GM23338 (cell line): ENCODE data around the gene SHF. TPM values are rescaled to one million over a fixed set of nuclear protein-coding genes. Genes with fewer than 3 reads are reported as not detected.

Source experiments
- ATAC-seq: fragments of 200-7000 bp; cut with Tn5 transposase; 3 replicates; pipeline ENCODE4 v1.9.1; 2020
- DNase-seq: peaks from one replicate; pipeline ENCODE4 v3.0.0-alpha.2; 2015; ENCODE audit warnings: low spot score
- H2AFZ ChIP-seq: fragments of 200-600 bp; sonication (generic); 2 replicates; pipeline ENCODE4 v1.8.0; 2016; ENCODE audit warnings: antibody characterized with exemption, mild to moderate bottlenecking, moderate library complexity
- H3F3A ChIP-seq: fragments of 200-600 bp; sonication (generic); replicated peaks from 2 replicates; pipeline ENCODE4 v1.8.0; 2017; ENCODE audit warnings: antibody characterized with exemption, mixed run types, low read depth
- H3K27ac ChIP-seq: fragments of 200-600 bp; sonication (generic); 2 replicates; pipeline ENCODE4 v1.6.1; 2016; ENCODE audit warnings: low read depth
- H3K27me3 ChIP-seq: fragments of 200-600 bp; sonication (generic); 2 replicates; pipeline ENCODE4 v1.8.0; 2016; ENCODE audit warnings: mild to moderate bottlenecking, mixed run types, moderate library complexity; ENCODE audit not compliant: insufficient read depth
- H3K36me3 ChIP-seq: fragments of 200-600 bp; sonication (generic); 2 replicates; pipeline ENCODE4 v1.8.0; 2016; ENCODE audit warnings: mild to moderate bottlenecking; ENCODE audit not compliant: insufficient read depth
- H3K4me1 ChIP-seq: fragments of 200-600 bp; sonication (generic); 2 replicates; pipeline ENCODE4 v1.8.0; 2016; ENCODE audit warnings: mild to moderate bottlenecking, moderate library complexity; ENCODE audit not compliant: insufficient read depth
- H3K4me2 ChIP-seq: fragments of 200-600 bp; sonication (generic); 2 replicates; pipeline ENCODE4 v1.7.1; 2017; ENCODE audit warnings: mixed run types
- H3K4me3 ChIP-seq: fragments of 200-600 bp; sonication (generic); 2 replicates; pipeline ENCODE4 v1.6.1; 2016; ENCODE audit warnings: mixed run types
- H3K79me2 ChIP-seq: fragments of 200-600 bp; sonication (generic); replicated peaks from 2 replicates; pipeline ENCODE4 v1.8.0; 2017; ENCODE audit warnings: mild to moderate bottlenecking; ENCODE audit not compliant: insufficient read depth
- H3K9me2 ChIP-seq: fragments of 200-600 bp; sonication (generic); 2 replicates; pipeline ENCODE4 v1.8.0; 2017; ENCODE audit not compliant: insufficient read depth
- H4K20me1 ChIP-seq: fragments of 200-600 bp; sonication (generic); replicated peaks from 2 replicates; pipeline ENCODE4 v1.8.0; 2017; ENCODE audit warnings: mild to moderate bottlenecking; ENCODE audit not compliant: insufficient read depth
- H3K27ac Mint-ChIP-seq: 2 replicates; pipeline ENCODE4 v1.8.0; 2020; ENCODE audit warnings: inconsistent platforms, mild to moderate bottlenecking, moderate library complexity, mixed read lengths
- H3K27me3 Mint-ChIP-seq: 3 replicates; pipeline ENCODE4 v1.8.0; 2022; ENCODE audit warnings: low read depth, mild to moderate bottlenecking, moderate library complexity, mixed read lengths, inconsistent platforms; ENCODE audit not compliant: insufficient read depth, poor library complexity
- H3K36me3 Mint-ChIP-seq: 3 replicates; pipeline ENCODE4 v1.8.0; 2021; ENCODE audit warnings: low read depth, mild to moderate bottlenecking, inconsistent platforms, moderate library complexity, mixed read lengths
- H3K4me1 Mint-ChIP-seq: 3 replicates; pipeline ENCODE4 v1.8.0; 2020; ENCODE audit warnings: mild to moderate bottlenecking, inconsistent platforms, mixed read lengths
- H3K4me3 Mint-ChIP-seq: 3 replicates; pipeline ENCODE4 v1.8.0; 2021; ENCODE audit warnings: moderate library complexity, mild to moderate bottlenecking, inconsistent platforms, mixed read lengths
- H3K9me3 Mint-ChIP-seq: 3 replicates; pipeline ENCODE4 v1.8.0; 2020; ENCODE audit warnings: moderate library complexity, mild to moderate bottlenecking, inconsistent platforms, mixed read lengths
- CREB1 ChIP-seq: fragments of 250-450 bp; sonication (Bioruptor Pico); IDR thresholded peaks from 2 replicates; pipeline ENCODE4 v1.5.0; 2020; ENCODE audit warnings: low read depth, mild to moderate bottlenecking, moderate library complexity
- EZH2 ChIP-seq: fragments of 200-600 bp; sonication (generic); IDR thresholded peaks from one replicate; pipeline ENCODE4 v1.8.0; 2017; ENCODE audit warnings: antibody characterized with exemption, mild to moderate bottlenecking, low read depth; ENCODE audit not compliant: unreplicated experiment
- EZH2phosphoT487 ChIP-seq: fragments of 200-600 bp; sonication (generic); IDR thresholded peaks from one replicate; pipeline ENCODE4 v1.8.1; 2018; ENCODE audit warnings: antibody characterized with exemption; ENCODE audit not compliant: unreplicated experiment
- JUNB ChIP-seq: IDR thresholded peaks from one replicate; pipeline ENCODE4 v1.6.1; 2016; ENCODE audit warnings: antibody characterized with exemption; ENCODE audit not compliant: unreplicated experiment
- NANOG ChIP-seq: IDR thresholded peaks from 2 replicates; pipeline ENCODE4 v1.6.1; 2016; ENCODE audit warnings: antibody characterized with exemption, borderline replicate concordance
- STAT1 ChIP-seq: IDR thresholded peaks from one replicate; pipeline ENCODE4 v1.6.1; 2016; ENCODE audit warnings: antibody characterized with exemption; ENCODE audit not compliant: unreplicated experiment
- ZNF114 ChIP-seq: fragments of 250-450 bp; sonication (Bioruptor Pico); IDR thresholded peaks from 2 replicates; pipeline ENCODE4 v1.5.0; 2020; ENCODE audit warnings: mild to moderate bottlenecking, moderate library complexity
- polyA plus RNA-seq: library from polyadenylated mRNA; unstranded; fragments of >200 nt; fragmentation: Nextera tagmentation; extraction: Ambion mirVana; gene quantifications from 2 replicates; pipeline ENCODE4 v1.2.1, GENCODE V29; 2016
- total RNA-seq: library from RNA; depleted of rRNA; stranded (reverse); fragments of >200 nt; shearing (Covaris generic); gene quantifications from 2 replicates; pipeline ENCODE4 v1.2.3, GENCODE V29; 2014
- TF ChIP-seq, protein P1 (sequence below): fragments of 250-450 bp; sonication (Bioruptor Pico); IDR thresholded peaks from 2 replicates; pipeline ENCODE4 v1.5.0; 2020; ENCODE audit warnings: mild to moderate bottlenecking, moderate library complexity
- TF ChIP-seq, protein P2 (sequence below), 2 experiments: fragments of 200-600 bp in 1 of 2; sonication (generic) in 1 of 2; conservative IDR thresholded peaks; 2 replicates each; pipeline versions ENCODE4 v1.5.1 to v1.6.1; 2016 to 2017; ENCODE audit warnings: antibody characterized with exemption in 2 of 2, low read depth in 2 of 2, mild to moderate bottlenecking in 2 of 2, moderate library complexity in 1 of 2
- TF ChIP-seq, protein P3 (sequence below): IDR thresholded peaks from 2 replicates; pipeline ENCODE4 v1.6.1; 2016; ENCODE audit warnings: antibody characterized with exemption

SHF gene
- total and polyA plus RNA-seq, 2 experiments from 2014 or later, result 5.8 to 15.6 TPM

DNA sequence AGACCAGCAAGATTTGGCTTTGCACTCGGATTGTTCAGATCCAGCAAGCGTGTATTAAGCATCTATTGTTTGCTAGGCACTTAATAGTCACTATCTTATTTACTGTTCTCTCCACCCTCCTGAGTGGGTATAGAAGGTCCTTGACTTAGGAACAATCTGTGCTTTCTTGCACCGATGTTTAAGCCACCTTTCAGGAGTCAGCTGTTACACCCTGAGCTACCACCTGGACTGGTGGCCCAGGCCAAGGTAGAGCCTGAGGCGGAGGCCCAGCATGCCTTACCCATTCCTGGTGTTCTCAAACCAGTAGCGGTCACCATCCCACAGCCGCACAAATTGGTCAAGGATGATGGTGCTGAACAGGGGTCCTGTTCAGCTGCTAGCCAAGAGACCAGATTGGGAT, 48.0 kb downstream of the SHF start (continued):
- TF ChIP-seq, protein P1, sequence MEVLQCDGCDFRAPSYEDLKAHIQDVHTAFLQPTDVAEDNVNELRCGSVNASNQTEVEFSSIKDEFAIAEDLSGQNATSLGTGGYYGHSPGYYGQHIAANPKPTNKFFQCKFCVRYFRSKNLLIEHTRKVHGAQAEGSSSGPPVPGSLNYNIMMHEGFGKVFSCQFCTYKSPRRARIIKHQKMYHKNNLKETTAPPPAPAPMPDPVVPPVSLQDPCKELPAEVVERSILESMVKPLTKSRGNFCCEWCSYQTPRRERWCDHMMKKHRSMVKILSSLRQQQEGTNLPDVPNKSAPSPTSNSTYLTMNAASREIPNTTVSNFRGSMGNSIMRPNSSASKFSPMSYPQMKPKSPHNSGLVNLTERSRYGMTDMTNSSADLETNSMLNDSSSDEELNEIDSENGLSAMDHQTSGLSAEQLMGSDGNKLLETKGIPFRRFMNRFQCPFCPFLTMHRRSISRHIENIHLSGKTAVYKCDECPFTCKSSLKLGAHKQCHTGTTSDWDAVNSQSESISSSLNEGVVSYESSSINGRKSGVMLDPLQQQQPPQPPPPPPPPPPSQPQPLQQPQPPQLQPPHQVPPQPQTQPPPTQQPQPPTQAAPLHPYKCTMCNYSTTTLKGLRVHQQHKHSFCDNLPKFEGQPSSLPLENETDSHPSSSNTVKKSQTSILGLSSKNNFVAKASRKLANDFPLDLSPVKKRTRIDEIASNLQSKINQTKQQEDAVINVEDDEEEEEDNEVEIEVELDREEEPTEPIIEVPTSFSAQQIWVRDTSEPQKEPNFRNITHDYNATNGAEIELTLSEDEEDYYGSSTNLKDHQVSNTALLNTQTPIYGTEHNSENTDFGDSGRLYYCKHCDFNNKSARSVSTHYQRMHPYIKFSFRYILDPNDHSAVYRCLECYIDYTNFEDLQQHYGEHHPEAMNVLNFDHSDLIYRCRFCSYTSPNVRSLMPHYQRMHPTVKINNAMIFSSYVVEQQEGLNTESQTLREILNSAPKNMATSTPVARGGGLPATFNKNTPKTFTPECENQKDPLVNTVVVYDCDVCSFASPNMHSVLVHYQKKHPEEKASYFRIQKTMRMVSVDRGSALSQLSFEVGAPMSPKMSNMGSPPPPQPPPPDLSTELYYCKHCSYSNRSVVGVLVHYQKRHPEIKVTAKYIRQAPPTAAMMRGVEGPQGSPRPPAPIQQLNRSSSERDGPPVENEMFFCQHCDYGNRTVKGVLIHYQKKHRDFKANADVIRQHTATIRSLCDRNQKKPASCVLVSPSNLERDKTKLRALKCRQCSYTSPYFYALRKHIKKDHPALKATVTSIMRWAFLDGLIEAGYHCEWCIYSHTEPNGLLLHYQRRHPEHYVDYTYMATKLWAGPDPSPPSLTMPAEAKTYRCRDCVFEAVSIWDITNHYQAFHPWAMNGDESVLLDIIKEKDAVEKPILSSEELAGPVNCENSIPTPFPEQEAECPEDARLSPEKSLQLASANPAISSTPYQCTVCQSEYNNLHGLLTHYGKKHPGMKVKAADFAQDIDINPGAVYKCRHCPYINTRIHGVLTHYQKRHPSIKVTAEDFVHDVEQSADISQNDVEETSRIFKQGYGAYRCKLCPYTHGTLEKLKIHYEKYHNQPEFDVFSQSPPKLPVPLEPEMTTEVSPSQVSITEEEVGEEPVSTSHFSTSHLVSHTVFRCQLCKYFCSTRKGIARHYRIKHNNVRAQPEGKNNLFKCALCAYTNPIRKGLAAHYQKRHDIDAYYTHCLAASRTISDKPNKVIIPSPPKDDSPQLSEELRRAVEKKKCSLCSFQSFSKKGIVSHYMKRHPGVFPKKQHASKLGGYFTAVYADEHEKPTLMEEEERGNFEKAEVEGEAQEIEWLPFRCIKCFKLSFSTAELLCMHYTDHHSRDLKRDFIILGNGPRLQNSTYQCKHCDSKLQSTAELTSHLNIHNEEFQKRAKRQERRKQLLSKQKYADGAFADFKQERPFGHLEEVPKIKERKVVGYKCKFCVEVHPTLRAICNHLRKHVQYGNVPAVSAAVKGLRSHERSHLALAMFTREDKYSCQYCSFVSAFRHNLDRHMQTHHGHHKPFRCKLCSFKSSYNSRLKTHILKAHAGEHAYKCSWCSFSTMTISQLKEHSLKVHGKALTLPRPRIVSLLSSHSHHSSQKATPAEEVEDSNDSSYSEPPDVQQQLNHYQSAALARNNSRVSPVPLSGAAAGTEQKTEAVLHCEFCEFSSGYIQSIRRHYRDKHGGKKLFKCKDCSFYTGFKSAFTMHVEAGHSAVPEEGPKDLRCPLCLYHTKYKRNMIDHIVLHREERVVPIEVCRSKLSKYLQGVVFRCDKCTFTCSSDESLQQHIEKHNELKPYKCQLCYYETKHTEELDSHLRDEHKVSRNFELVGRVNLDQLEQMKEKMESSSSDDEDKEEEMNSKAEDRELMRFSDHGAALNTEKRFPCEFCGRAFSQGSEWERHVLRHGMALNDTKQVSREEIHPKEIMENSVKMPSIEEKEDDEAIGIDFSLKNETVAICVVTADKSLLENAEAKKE, result no peak
- TF ChIP-seq, protein P2, sequence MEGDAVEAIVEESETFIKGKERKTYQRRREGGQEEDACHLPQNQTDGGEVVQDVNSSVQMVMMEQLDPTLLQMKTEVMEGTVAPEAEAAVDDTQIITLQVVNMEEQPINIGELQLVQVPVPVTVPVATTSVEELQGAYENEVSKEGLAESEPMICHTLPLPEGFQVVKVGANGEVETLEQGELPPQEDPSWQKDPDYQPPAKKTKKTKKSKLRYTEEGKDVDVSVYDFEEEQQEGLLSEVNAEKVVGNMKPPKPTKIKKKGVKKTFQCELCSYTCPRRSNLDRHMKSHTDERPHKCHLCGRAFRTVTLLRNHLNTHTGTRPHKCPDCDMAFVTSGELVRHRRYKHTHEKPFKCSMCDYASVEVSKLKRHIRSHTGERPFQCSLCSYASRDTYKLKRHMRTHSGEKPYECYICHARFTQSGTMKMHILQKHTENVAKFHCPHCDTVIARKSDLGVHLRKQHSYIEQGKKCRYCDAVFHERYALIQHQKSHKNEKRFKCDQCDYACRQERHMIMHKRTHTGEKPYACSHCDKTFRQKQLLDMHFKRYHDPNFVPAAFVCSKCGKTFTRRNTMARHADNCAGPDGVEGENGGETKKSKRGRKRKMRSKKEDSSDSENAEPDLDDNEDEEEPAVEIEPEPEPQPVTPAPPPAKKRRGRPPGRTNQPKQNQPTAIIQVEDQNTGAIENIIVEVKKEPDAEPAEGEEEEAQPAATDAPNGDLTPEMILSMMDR (conservative IDR thresholded peaks at IDR 0.05; ENCODE audit: low read depth in 2 of 2), result no peak
- TF ChIP-seq CREB1 (CRISPR knock-in tag), result no peak

DNA sequence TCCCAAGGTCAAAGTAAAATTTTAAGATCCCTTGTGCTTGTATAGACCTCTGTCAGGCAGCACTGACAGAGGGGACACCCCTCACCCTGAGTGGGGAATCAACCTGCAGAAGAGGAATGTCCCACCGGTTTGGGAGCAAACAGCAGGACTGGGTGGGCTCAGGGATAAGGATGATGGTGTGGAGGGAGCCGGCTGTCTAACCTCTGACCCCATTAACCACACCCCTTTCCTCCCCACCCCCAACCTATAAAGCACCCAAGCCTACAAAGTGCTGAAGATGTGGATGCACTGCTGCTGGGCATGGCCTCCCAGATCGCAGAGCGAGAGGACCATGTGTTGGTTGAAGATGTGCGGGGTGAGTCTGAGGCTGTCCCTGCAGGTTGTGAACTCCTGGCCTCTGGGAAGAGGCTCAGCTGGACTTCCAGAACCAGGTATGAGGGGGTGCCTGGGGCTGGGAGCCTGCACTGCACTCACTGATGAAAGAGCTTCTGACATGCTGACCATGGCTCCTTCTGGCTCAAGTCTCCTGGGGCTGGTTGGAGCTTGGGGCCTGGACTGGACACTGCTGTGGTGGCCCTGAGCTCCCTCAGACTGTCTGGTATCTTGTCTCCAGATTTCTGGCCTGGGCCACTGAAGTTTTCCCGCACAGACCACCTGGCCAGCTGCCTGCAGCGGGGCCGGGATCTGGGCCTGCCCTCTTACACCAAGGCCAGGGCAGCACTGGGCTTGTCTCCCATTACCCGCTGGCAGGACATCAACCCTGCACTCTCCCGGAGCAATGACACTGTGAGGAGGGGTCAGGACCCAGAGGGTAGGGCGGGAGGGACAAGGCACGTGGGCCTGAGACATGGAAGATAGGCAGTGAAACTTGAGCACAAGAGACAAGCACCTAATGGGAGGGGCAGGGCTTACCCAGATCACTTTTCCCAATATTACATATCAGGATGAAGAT, 48.7 kb downstream of the SHF start:
- no peaks in the 10 kb centered on the region for H4K20me1 ChIP-seq
- H3K79me2 ChIP-seq, result no peaks in the 10 kb centered on the region
- Mint-ChIP-seq H3K9me3 (no peaks in the 10 kb centered on the region; the same call in 2 of the 3 replicates), H3K4me3 (no peak overlapping the region), H3K27ac (no peak overlapping the region), H3K4me1 (peaks cover 3% of the 10 kb centered on the region; the same call in 2 of the 3 replicates), H3K27me3 (peaks cover 25% of the 10 kb centered on the region), H3K36me3 (no peaks in the 10 kb centered on the region; the same call in 2 of the 3 replicates)
- DNase-seq (no peak), ATAC-seq (no peak)
- no peaks in the 10 kb centered on the region for H3K9me2 ChIP-seq
- H3K36me3 ChIP-seq, result no peaks in the 10 kb centered on the region
- no peaks in the 10 kb centered on the region for H3K4me1 ChIP-seq
- H2AFZ ChIP-seq, result no peak overlapping the region
- H3F3A ChIP-seq, result no peaks in the 10 kb centered on the region
- TF ChIP-seq JUNB (no peak), EZH2 (no peak), NANOG (no peak), STAT1 (no peak), EZH2phosphoT487 (no peak), ZNF114 (CRISPR knock-in tag) (no peak)
- TF ChIP-seq, protein P2 (conservative IDR thresholded peaks at IDR 0.05; ENCODE audit: low read depth in 2 of 2), result no peak
- TF ChIP-seq, protein P3, sequence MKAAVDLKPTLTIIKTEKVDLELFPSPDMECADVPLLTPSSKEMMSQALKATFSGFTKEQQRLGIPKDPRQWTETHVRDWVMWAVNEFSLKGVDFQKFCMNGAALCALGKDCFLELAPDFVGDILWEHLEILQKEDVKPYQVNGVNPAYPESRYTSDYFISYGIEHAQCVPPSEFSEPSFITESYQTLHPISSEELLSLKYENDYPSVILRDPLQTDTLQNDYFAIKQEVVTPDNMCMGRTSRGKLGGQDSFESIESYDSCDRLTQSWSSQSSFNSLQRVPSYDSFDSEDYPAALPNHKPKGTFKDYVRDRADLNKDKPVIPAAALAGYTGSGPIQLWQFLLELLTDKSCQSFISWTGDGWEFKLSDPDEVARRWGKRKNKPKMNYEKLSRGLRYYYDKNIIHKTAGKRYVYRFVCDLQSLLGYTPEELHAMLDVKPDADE, result no peak
- no peak overlapping the region for H3K27ac ChIP-seq
- no peak overlapping the region for H3K4me3 ChIP-seq
- H3K4me2 ChIP-seq, result no peak overlapping the region
- H3K27me3 ChIP-seq, result peaks cover 43% of the 10 kb centered on the region
